CD4-positive, alpha-beta T cell treated with Interleukin-17A for 1 hour (primary cell): ENCODE results near the gene CRCP.
A peak's percentile ranks its signal among the peaks of the same experiment; 100 is the strongest.
"Not testable (repeated sequence)": the region's sequence is repeated elsewhere in the genome, so short reads cannot be mapped to it uniquely, and the experiment has no call there.

Experiments used
- DNase-seq: peaks from one replicate; pipeline ENCODE4 v3.0.0-alpha.2; 2020

The CRCP gene

GRCh38 chr7:66114743-66115649 is at the start of gene CRCP:
Gene CRCP (plus strand): TSS chr7:66114847. CDS start chr7:66114963, 116 bp downstream.
- DNase-seq, result peak; percentile 86

DNA sequence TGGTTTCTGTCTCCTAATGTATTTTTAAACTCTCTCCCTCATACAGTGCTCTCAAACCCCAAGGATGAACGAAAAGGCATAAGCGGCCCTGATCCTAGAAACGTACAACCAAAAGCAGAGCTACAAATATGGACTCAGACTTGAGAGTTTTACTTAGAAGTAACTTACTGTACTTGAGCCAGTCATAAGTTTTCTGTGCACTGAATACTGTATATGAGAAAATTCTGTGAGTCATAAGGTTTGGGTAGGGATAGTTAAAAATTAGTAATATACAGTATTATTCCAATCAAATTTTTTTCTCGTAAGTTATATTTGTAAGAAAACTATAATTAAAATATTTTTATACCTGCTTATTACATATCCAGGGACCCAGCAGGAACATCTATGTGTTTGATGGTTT is 44.9 kb upstream of the CRCP start:
- no peak for DNase-seq

DNA sequence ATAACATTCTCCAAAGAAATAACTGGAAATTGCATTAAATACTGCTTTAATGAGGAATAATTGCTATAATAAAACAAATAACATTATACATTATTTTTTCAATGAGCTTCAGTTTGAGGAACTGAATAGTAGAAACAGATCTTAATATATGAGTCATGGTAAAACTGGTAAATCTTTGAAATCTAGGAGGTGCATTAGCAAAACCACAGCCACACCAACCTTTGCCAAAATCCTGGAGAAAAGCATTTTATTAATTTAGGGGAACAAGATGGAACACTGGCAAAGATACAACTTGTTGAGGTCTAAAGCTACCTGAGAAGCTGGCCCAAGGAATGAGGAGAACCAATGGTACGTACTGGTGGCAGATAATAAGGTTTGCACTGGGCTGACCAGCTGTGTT is 44.4 kb upstream of the CRCP start:
- no peak for DNase-seq

DNA sequence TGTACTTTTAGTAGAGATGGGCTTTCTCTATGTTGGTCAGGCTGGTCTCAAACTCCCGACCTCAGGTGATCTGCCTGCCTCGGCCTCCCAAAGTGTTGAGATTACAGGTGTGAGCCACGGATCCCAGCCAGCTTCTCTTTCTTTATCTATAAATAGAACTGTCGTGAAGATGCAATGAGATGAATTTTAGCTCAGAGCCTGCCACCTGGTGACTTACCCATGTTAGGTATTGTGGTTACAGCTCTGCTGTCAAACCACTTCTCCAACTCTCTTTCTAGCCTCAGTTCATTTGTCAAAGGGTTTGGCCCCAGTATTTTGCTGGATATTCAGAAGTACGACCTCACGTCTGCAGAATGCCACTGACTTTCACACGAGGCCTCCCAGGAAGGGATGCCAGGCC is 42.4 kb upstream of the CRCP start:
- not testable (repeated sequence) for DNase-seq

- DNase-seq, result peak; percentile 89
Measured at GRCh38 chr7:66075590-66076461, 38.8 kb upstream of the CRCP start, which contains the start of gene ASL. Gene ASL (plus strand): TSS chr7:66075819. CDS start chr7:66076082, 263 bp downstream.

DNA sequence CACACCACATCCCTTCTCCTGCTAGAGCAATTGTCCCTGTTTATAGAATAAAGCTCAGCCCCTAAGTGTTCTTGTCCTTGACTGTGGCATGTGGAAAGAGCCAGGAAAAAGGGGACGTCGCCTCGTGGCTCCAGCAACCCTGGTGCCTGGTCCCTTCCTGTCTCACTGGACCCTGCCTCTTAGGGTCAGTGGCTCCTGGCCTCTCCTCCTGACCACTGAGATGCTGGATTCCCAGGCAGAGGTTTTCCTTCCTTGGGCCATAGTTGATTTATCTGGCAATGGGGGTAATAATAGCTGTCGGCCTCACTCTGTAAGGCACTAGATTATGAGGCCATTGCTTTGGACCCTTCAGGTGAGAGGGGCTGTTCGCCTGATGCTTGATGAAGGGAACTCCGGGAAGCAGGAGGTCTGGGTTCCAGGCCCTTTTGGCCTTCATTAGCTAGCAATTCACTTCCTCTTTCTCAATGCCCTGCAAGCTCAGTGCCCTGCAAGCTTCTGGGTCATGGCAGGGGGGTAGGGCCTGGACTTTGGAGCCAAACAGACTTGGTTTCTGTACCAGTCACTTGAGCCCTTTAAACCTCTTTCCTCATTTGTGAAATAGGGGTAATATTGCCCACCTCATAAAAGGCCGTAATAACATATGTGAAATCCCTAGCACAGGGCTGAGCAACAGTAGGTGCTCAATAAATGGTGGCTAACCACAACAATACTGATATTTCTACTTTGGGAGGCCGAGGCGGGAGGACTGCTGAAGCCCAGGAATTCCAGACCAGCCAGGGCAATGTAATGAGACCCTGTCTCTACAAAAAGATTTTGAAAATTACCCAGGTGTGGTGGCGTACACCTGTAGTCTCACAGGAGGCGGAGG is 38.0 kb upstream of the CRCP start:
- DNase-seq, result no peak

DNA sequence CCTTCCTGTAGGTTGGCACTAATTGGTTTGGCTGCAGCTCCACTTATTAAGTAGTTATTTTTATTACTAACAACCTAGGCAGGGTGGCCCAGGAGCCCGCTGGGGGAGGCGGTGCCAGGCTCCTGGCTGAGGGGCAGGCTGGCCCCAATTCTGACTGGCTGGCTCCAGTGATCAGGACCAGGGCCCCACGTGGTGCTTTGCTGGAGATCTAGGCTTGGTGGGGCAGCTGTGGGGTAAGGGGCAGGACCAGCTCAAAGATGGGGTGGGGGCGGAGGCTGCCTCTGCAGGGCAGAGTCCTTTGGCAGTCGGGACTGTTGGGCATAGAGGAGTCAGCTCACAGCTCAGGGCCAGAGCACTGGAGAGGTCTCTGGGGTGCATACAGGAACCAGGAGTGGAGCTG is 36.6 kb upstream of the CRCP start:
- no peak for DNase-seq

DNA sequence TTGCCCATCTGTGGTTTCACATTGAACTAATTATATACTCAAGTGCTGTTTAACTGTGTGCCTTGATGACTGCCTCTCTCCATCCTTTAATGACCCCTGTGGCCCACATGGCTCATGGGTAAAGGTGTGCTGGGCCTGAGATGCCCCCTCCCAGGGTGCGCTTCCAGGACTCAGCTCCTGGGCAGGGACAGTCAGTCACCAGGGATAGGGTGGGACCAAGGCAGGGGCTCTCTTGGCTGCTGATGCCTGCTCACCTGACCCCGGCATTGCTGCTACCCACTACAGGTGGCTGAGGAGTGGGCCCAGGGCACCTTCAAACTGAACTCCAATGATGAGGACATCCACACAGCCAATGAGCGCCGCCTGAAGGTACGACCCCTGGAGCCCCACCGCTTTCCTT is 32.6 kb upstream of the CRCP start:
- DNase-seq, result no peak

DNA sequence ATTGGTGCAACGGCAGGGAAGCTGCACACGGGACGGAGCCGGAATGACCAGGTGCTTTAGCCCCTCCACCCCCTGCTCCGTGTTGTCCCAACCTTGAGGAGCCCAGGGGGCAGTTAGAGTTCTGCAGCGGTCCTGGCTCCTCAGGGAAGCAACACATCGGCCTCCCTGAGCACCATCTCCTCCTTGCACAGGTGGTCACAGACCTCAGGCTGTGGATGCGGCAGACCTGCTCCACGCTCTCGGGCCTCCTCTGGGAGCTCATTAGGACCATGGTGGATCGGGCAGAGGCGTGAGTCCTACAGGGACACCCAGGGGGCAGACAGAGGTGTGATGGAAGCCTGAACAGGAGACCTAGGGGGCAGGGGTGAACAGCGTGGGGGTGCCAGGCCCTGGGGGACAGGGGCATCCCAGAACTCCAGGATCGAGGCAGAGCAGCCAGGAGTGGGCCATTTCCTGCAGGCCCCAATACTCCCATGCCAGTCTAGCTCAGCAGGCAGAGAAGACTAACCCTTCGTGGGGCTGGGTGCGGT is 31.7 kb upstream of the CRCP start:
- DNase-seq, result no peak

GRCh38 chr7:66083677-66084076 is 31.0 kb upstream of the CRCP start:
- DNase-seq, result no peak

- DNase-seq, result no peak
Measured at GRCh38 chr7:66088861-66089838, 25.5 kb upstream of the CRCP start.

DNA sequence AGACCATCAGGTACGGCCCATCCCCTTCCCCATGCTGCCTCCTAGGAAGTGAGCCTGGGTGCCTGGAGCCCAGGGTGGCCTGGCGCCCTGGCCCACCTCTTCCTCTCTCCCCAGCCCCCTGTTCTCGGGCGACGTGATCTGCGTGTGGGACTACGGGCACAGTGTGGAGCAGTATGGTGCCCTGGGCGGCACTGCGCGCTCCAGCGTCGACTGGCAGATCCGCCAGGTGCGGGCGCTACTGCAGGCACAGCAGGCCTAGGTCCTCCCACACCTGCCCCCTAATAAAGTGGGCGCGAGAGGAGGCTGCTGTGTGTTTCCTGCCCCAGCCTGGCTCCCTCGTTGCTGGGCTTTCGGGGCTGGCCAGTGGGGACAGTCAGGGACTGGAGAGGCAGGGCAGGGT is 22.0 kb upstream of the CRCP start:
- DNase-seq, result no peak

DNA sequence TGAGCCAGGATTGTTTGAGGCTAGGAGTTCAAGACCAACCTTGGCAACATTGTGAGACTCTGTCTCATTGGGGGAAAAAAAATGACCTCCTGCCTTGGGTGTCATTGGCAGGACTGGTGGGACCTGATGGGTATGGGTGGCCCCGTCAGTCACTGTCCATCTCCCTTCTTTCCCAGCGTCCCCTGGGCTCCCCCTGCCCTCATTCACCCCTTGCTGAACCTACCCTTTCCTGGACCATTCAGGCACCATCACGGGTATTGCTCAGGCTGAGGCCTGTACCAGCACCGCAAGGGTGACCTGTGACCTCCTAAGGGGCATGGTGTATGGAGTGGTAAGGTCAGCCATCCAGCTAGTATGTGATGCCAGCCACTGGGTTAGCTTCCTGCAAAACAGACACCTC is 19.6 kb upstream of the CRCP start:
- DNase-seq, result no peak

DNA sequence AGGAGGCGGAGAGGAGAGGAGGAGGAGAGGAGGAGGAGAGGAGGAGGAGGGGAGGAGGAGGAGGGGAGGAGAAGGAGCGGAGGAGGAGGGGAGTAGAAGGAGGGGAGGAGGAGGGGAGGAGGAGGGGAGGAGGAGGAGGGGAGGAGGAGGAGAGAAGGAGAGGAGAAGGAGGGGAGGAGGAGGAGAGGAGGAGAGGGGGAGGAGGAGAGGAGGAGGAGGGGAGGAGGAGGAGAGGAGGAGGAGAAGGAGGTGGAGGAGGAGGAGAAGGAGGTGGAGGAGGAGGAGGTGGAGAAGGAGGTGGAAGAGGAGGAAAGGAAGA is 15.5 kb upstream of the CRCP start:
- no peak for DNase-seq

- DNase-seq, result peak; percentile 42
Measured at GRCh38 chr7:66099551-66100407, 14.9 kb upstream of the CRCP start.

DNA sequence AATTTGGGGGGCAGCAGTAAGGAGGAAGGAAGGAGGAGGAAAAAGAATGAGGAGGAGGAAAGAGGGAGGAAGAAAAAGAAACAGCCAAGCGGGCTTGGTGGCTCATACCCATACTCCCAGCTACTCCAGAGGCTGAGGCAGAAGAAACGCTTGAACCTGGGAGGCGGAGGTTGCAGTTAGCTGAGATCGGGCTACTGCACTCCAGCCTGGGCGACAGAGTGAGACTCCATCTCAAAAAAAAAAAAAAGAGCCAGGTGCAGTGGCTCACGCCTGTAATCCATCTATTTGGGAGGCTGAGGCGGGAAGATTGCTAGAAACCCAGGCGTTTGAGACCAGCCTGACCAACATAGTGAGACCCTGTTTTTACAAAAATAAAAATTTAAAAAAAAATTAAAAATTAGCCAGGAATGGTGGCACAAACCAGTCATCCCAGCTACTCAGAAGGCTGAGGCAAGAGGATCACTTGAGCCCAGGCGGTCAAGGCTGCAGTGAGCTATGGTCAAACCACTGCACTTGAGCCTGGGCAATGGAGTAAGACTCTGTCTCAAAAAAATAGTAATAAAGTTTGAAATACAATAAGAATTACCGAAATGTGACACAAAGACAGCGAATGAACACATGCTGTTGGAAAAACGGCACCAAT is 14.1 kb upstream of the CRCP start:
- DNase-seq, result no peak

- DNase-seq, result not testable (repeated sequence)
Measured at GRCh38 chr7:66102168-66102567, 12.5 kb upstream of the CRCP start.

DNA sequence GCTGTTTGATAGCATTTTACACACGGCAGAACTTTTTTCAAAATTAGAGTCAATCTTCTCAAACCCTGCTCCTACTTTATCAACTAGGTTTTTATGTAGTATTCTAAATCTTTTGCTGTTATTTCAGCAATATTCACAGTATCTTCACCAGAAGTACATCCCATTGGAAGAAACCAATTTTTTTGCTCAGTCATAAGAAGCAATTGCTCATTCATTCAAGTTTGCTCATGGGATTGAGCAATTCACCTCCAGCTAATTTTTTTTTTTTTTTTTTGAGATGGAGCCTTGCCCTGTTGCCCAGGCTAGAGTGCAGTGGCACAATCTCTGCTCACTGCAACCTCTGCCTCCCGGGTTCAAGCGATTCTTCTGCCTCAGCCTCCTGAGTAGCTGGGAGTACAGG is 10.7 kb upstream of the CRCP start:
- DNase-seq, result not testable (repeated sequence)

- DNase-seq, result no peak
Measured at GRCh38 chr7:66105263-66105748, 9.3 kb upstream of the CRCP start.

DNA sequence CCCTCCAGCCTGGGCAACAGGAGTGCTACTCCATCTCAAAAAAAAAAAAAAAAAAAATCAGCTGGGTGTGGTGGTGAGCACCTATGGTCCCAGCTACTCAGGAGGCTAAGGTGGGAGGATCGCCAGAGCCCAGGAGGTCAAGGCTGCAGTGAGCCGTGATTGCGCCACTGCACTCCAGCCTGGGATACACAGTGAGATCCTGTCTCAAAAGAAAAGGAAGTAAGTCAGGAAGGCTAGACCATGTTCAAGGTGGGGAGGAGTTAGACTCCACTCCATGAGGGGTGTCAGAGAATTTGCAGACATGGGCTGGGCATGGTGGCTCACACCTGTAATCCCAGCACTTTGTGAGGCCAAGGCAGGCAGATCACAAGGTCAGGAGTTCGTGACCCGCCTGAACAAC is 6.2 kb upstream of the CRCP start:
- not testable (repeated sequence) for DNase-seq
